ENCODE results near the gene AOX1. TPM values are rescaled to one million over a fixed set of nuclear protein-coding genes. Genes with fewer than 3 reads are reported as not detected.

The AOX1 gene
- total RNA-seq, 1 experiment from 2014 or later, result 57.2 TPM

DNA sequence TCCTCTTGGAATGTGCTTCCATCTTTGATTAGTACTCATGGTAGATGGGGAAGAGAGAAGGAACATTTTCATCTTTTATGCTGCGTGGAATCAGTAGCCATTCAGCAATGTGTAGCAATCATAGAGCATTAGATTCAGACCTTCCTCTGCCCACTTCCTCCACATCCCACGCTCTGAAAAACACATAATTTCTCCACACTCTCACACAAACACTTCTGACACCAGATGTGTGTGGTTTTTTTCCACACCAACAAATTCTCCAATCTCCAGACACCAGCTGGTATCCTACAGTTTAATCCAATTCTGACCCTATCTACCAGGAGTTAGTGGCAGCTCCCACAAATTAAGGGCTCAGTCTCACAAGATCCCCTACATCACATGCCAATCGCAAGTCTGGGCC is 103.3 kb downstream of the AOX1 start:
- H3K27me3 ChIP-seq (ENCODE audit: low read length), result no peaks in the 10 kb centered on the region
- H3F3A ChIP-seq (ENCODE audit: low read length, unreplicated experiment), result no peaks in the 10 kb centered on the region
- H3K36me3 ChIP-seq (ENCODE audit: low read depth, low read length), result no peaks in the 10 kb centered on the region
- DNase-seq (no peak), ATAC-seq (no peak)
- no peaks in the 10 kb centered on the region for H3K79me2 ChIP-seq (ENCODE audit: low read length)
- intact Hi-C loops (cut with micrococcal nuclease), result no loop called here
- H3K27ac ChIP-seq (ENCODE audit: low read length), result no peak overlapping the region
- peaks cover 4% of the 10 kb centered on the region for H3K4me1 ChIP-seq (ENCODE audit: insufficient read depth, low read length)
- CTCF ChIA-PET, result no interaction called here
- H4K20me1 ChIP-seq (ENCODE audit: low read length), result no peaks in the 10 kb centered on the region
- TF ChIP-seq, protein P1, sequence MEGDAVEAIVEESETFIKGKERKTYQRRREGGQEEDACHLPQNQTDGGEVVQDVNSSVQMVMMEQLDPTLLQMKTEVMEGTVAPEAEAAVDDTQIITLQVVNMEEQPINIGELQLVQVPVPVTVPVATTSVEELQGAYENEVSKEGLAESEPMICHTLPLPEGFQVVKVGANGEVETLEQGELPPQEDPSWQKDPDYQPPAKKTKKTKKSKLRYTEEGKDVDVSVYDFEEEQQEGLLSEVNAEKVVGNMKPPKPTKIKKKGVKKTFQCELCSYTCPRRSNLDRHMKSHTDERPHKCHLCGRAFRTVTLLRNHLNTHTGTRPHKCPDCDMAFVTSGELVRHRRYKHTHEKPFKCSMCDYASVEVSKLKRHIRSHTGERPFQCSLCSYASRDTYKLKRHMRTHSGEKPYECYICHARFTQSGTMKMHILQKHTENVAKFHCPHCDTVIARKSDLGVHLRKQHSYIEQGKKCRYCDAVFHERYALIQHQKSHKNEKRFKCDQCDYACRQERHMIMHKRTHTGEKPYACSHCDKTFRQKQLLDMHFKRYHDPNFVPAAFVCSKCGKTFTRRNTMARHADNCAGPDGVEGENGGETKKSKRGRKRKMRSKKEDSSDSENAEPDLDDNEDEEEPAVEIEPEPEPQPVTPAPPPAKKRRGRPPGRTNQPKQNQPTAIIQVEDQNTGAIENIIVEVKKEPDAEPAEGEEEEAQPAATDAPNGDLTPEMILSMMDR (conservative IDR thresholded peaks at IDR 0.05; ENCODE audit: low read depth, low read length), result no peak
- TF ChIP-seq EZH2 (IDR thresholded peaks at IDR 0.05; ENCODE audit: low read length, unreplicated experiment) (no peak), EZH2phosphoT487 (IDR thresholded peaks at IDR 0.05; ENCODE audit: borderline replicate concordance, low read length) (no peak)
- H3K9ac ChIP-seq (ENCODE audit: low read length), result no peak overlapping the region
- BruUV-seq (replicated peaks), result no TSS peak
- POLR2A ChIA-PET (ENCODE audit: unreplicated experiment), result no interaction called here
- no peak overlapping the region for H2AFZ ChIP-seq (ENCODE audit: low read length)
- H3K4me2 ChIP-seq (ENCODE audit: low read length), result no peak overlapping the region
- no peak overlapping the region for H3K4me3 ChIP-seq (ENCODE audit: low read length)
- H3K9me3 ChIP-seq (ENCODE audit: low read length), result no peaks in the 10 kb centered on the region
- H3K9me2 ChIP-seq (replicated peaks; ENCODE audit: low read length), result no peaks in the 10 kb centered on the region

DNA sequence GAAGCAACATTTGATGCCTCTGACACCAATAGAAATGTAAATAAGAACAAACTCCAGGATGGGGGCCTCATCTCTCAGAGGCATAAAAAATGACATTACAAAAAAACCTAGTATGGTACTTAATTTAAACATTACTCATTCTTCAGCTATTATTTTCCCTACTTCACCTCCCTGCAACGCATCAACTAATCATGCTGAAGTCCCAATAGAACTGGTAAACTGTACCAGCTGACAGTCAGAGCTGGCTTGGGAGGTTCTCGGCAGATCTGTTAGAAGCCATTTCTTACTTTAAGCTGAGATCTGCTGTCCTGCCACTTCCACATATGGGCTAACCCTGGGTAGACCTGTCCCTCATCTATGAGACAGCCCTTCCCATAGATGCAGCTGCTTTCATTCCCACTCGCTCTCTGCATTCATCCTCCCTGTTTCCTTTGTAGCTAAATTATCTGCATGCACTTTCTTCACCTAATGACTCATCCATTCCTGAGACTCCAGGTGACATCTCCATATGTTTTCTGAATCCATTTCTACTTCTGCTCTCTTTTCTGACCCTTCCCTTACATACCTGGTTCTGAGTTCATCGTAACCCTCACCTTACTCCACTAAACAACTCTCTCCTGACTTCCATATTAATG is 108.1 kb downstream of the AOX1 start:
- Histone ChIP-seq H3K4me3 (ENCODE audit: low read length) (no peak overlapping the region), H3K27ac (ENCODE audit: low read length) (no peak overlapping the region), H3K4me1 (ENCODE audit: insufficient read depth, low read length) (peaks cover 11% of the 10 kb centered on the region), H3K9me2 (replicated peaks; ENCODE audit: low read length) (no peaks in the 10 kb centered on the region), H3K79me2 (ENCODE audit: low read length) (no peaks in the 10 kb centered on the region), H3K27me3 (ENCODE audit: low read length) (no peaks in the 10 kb centered on the region), H3F3A (ENCODE audit: low read length, unreplicated experiment) (no peaks in the 10 kb centered on the region), H3K4me2 (ENCODE audit: low read length) (peak overlapping the region; percentile 2; the same call in 1 of the 2 replicates), H4K20me1 (ENCODE audit: low read length) (no peaks in the 10 kb centered on the region), H3K9ac (ENCODE audit: low read length) (no peak overlapping the region), H3K9me3 (ENCODE audit: low read length) (no peaks in the 10 kb centered on the region), H3K36me3 (ENCODE audit: low read depth, low read length) (no peaks in the 10 kb centered on the region), H2AFZ (ENCODE audit: low read length) (no peak overlapping the region)
- TF ChIP-seq EZH2phosphoT487 (IDR thresholded peaks at IDR 0.05; ENCODE audit: borderline replicate concordance, low read length) (no peak), EZH2 (IDR thresholded peaks at IDR 0.05; ENCODE audit: low read length, unreplicated experiment) (no peak)
- TF ChIP-seq, protein P1 (conservative IDR thresholded peaks at IDR 0.05; ENCODE audit: low read depth, low read length), result no peak
- DNase-seq (peak; percentile 53), ATAC-seq (no peak)
- POLR2A ChIA-PET (ENCODE audit: unreplicated experiment), result no interaction called here
- no TSS peak for BruUV-seq (replicated peaks)
- CTCF ChIA-PET, result no interaction called here
- intact Hi-C loops (cut with micrococcal nuclease), result no loop called here

DNA sequence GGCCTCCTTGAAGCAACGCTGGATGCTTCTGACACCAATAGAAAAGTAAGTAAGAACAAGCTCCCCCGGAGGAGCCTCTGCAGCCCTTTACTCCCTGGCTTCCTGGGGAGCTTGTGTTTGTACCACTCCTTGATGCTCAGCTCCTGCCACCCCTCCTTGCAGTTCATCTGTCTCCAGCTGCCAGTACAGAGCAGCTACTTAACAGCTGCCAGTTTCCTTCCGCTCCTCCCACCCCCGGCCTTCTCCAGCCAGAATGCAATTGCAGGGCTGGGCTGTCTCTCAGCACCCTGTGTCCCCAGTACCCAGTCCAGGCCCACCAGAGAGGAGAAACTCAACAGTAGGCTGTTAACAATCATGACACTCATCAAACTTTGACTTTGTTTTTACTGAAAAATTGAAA is 109.4 kb downstream of the AOX1 start:
- H3K79me2 ChIP-seq (ENCODE audit: low read length), result no peaks in the 10 kb centered on the region
- no peaks in the 10 kb centered on the region for H4K20me1 ChIP-seq (ENCODE audit: low read length)
- DNase-seq (no peak), ATAC-seq (no peak)
- H3K4me2 ChIP-seq (ENCODE audit: low read length), result no peak overlapping the region
- TF ChIP-seq EZH2phosphoT487 (IDR thresholded peaks at IDR 0.05; ENCODE audit: borderline replicate concordance, low read length) (no peak), EZH2 (IDR thresholded peaks at IDR 0.05; ENCODE audit: low read length, unreplicated experiment) (no peak)
- TF ChIP-seq, protein P1 (conservative IDR thresholded peaks at IDR 0.05; ENCODE audit: low read depth, low read length), result no peak
- H3K9ac ChIP-seq (ENCODE audit: low read length), result no peak overlapping the region
- H3K36me3 ChIP-seq (ENCODE audit: low read depth, low read length), result no peaks in the 10 kb centered on the region
- BruUV-seq (replicated peaks), result no TSS peak
- H3K27ac ChIP-seq (ENCODE audit: low read length), result no peak overlapping the region
- no peak overlapping the region for H2AFZ ChIP-seq (ENCODE audit: low read length)
- H3F3A ChIP-seq (ENCODE audit: low read length, unreplicated experiment), result no peaks in the 10 kb centered on the region
- POLR2A ChIA-PET (ENCODE audit: unreplicated experiment), result no interaction called here
- H3K4me1 ChIP-seq (ENCODE audit: insufficient read depth, low read length), result peaks cover 11% of the 10 kb centered on the region
- H3K27me3 ChIP-seq (ENCODE audit: low read length), result no peaks in the 10 kb centered on the region
- H3K9me2 ChIP-seq (replicated peaks; ENCODE audit: low read length), result no peaks in the 10 kb centered on the region
- H3K4me3 ChIP-seq (ENCODE audit: low read length), result no peak overlapping the region
- no peaks in the 10 kb centered on the region for H3K9me3 ChIP-seq (ENCODE audit: low read length)
- intact Hi-C loops (cut with micrococcal nuclease), result no loop called here
- CTCF ChIA-PET, result interaction anchor here (0.6 kb wide), 1 partner anchor 52 kb away, joined by 3 read pairs; no protein-coding TSS in a partner anchor
